C4-2B (cell line): ENCODE results near the gene PDSS2.

Experiments
- CTCF ChIP-seq: fragments of 450-650 bp; conservative IDR thresholded peaks from 2 replicates; pipeline ENCODE4 v1.5.1; 2017; ENCODE audit warnings: mild to moderate bottlenecking
- ZFX ChIP-seq: fragments of 450-650 bp; IDR thresholded peaks from 2 replicates; pipeline ENCODE4 v1.6.1; 2017

- TF ChIP-seq CTCF (no peak), ZFX (no peak)
Observed at GRCh38 chr6:107116328-107116892, 343.0 kb downstream of the PDSS2 start.
